Endothelial cell of umbilical vein (primary cell): ENCODE results near the gene NR3C2.

Experiments used
- CTCF ChIP-seq, 2 donors: IDR thresholded peaks; 1 replicate in 1 of 2; 2 replicates in 1 of 2; pipeline ENCODE4 v1.5.1; 2011; ENCODE audit warnings: low read length in 2 of 2, mild to moderate bottlenecking in 2 of 2, moderate library complexity in 2 of 2, control low read depth in 1 of 2, inconsistent platforms in 1 of 2, low read depth in 1 of 2; ENCODE audit not compliant: insufficient read depth in 1 of 2; ENCODE audit errors: extremely low read depth in 1 of 2
- EZH2 ChIP-seq: IDR thresholded peaks from 2 replicates; pipeline ENCODE4 v1.6.1; 2012; ENCODE audit warnings: borderline replicate concordance, low read depth, mild to moderate bottlenecking, moderate library complexity, low read length, inconsistent platforms; ENCODE audit not compliant: severe bottlenecking
- POLR2A ChIP-seq: IDR thresholded peaks from 2 replicates; pipeline ENCODE4 v1.6.1; 2012; ENCODE audit warnings: low read depth, mild to moderate bottlenecking, control low read depth, low read length
- POLR2AphosphoS5 ChIP-seq: IDR thresholded peaks from 2 replicates; pipeline ENCODE4 v1.6.1; 2012; ENCODE audit warnings: low read depth, mild to moderate bottlenecking, control low read depth, low read length, moderate library complexity; ENCODE audit not compliant: insufficient read depth

- TF ChIP-seq CTCF (IDR thresholded peaks at IDR 0.05; ENCODE audit: extremely low read depth in 1 of 2, insufficient read depth in 1 of 2, low read depth in 1 of 2, low read length in 2 of 2) (no peak), POLR2A (no peak), POLR2AphosphoS5 (no peak), EZH2 (no peak)
Measured at GRCh38 chr4:148305751-148306150, 136.5 kb downstream of the NR3C2 start.
